SU-DHL-6 (cell line): ENCODE results near the gene SLC46A3.

ENCODE experiments used
- H2AFZ ChIP-seq: fragments of 200-600 bp; sonication (generic); 2 replicates; pipeline ENCODE4 v1.6.1; 2014; ENCODE audit warnings: low read depth, mild to moderate bottlenecking, moderate library complexity, mixed read lengths, antibody characterized with exemption, low read length; ENCODE audit not compliant: severe bottlenecking
- H3F3A ChIP-seq: fragments of 200-600 bp; shearing (Covaris generic); 2 replicates; pipeline ENCODE4 v1.6.0; 2016; ENCODE audit warnings: antibody characterized with exemption, mild to moderate bottlenecking; ENCODE audit not compliant: insufficient read depth
- H3K27ac ChIP-seq: fragments of 200-600 bp; sonication (generic); 2 replicates; pipeline ENCODE4 v1.5.1; 2016; ENCODE audit warnings: low read depth, mild to moderate bottlenecking, low read length, moderate library complexity, mixed read lengths
- H3K27me3 ChIP-seq: fragments of 200-600 bp; sonication (generic), shearing (Covaris generic); 2 replicates; pipeline ENCODE4 v1.6.0; 2014; ENCODE audit warnings: mild to moderate bottlenecking, low read length
- H3K36me3 ChIP-seq: fragments of 200-600 bp; sonication (generic); 2 replicates; pipeline ENCODE4 v1.6.1; 2014; ENCODE audit warnings: mild to moderate bottlenecking, low read length, mixed read lengths
- H3K4me2 ChIP-seq: fragments of 300-600, 200-600 bp; shearing (Covaris generic), sonication (generic); 2 replicates; pipeline ENCODE4 v1.6.0; 2014; ENCODE audit warnings: low read length, low read depth, mild to moderate bottlenecking; ENCODE audit not compliant: poor library complexity, severe bottlenecking
- H3K4me3 ChIP-seq: fragments of 200-600 bp; sonication (generic); 2 replicates; pipeline ENCODE4 v1.5.1; 2014; ENCODE audit warnings: antibody characterized with exemption, low read length, mild to moderate bottlenecking, mixed read lengths; ENCODE audit not compliant: insufficient read depth, poor library complexity, severe bottlenecking
- H3K79me2 ChIP-seq: fragments of 200-600 bp; sonication (generic); 2 replicates; pipeline ENCODE4 v1.6.1; 2014; ENCODE audit warnings: mild to moderate bottlenecking, low read length, moderate library complexity; ENCODE audit not compliant: insufficient read depth
- H3K9ac ChIP-seq: fragments of 200-600 bp; sonication (generic); 2 replicates; pipeline ENCODE4 v1.7.0; 2014; ENCODE audit warnings: mild to moderate bottlenecking, low read length
- H3K9me2 ChIP-seq: fragments of 200-600 bp; sonication (generic); replicated peaks from 2 replicates; pipeline ENCODE4 v1.6.1; 2014; ENCODE audit warnings: low read length; ENCODE audit not compliant: insufficient read depth
- H3K9me3 ChIP-seq: fragments of 200-600 bp; sonication (generic); 2 replicates; pipeline ENCODE4 v1.6.1; 2014; ENCODE audit warnings: low read length, mixed read lengths; ENCODE audit not compliant: insufficient read depth
- H4K20me1 ChIP-seq: fragments of 200-600 bp; sonication (generic); 2 replicates; pipeline ENCODE4 v1.6.1; 2014; ENCODE audit warnings: low read depth, mild to moderate bottlenecking, antibody characterized with exemption, low read length, moderate library complexity, mixed read lengths
- EZH2phosphoT487 ChIP-seq: fragments of 200-600 bp; sonication (generic), shearing (Covaris generic); conservative IDR thresholded peaks from 2 replicates; pipeline ENCODE4 v1.6.1; 2018; ENCODE audit warnings: mild to moderate bottlenecking, antibody characterized with exemption, low read length, moderate library complexity, mixed read lengths
- TF ChIP-seq, protein P1 (sequence below): fragments of 200-600 bp; sonication (generic); IDR thresholded peaks from one replicate; pipeline ENCODE4 v1.5.1; 2017; ENCODE audit warnings: antibody characterized with exemption, mild to moderate bottlenecking, low read length, moderate library complexity; ENCODE audit not compliant: insufficient read depth, poor library complexity, severe bottlenecking

SLC46A3 gene

GRCh38 chr13:28753208-28753892, 34.6 kb upstream of the SLC46A3 start:
- TF ChIP-seq, protein P1, sequence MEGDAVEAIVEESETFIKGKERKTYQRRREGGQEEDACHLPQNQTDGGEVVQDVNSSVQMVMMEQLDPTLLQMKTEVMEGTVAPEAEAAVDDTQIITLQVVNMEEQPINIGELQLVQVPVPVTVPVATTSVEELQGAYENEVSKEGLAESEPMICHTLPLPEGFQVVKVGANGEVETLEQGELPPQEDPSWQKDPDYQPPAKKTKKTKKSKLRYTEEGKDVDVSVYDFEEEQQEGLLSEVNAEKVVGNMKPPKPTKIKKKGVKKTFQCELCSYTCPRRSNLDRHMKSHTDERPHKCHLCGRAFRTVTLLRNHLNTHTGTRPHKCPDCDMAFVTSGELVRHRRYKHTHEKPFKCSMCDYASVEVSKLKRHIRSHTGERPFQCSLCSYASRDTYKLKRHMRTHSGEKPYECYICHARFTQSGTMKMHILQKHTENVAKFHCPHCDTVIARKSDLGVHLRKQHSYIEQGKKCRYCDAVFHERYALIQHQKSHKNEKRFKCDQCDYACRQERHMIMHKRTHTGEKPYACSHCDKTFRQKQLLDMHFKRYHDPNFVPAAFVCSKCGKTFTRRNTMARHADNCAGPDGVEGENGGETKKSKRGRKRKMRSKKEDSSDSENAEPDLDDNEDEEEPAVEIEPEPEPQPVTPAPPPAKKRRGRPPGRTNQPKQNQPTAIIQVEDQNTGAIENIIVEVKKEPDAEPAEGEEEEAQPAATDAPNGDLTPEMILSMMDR, result no peak
- no peak for TF ChIP-seq EZH2phosphoT487
- no peak overlapping the region for H3K4me2 ChIP-seq
- peaks cover 5% of the 10 kb centered on the region for H3K9me3 ChIP-seq
- no peak overlapping the region for H3K4me3 ChIP-seq
- no peaks in the 10 kb centered on the region for H3K9me2 ChIP-seq
- H3K27ac ChIP-seq, result no peak overlapping the region
- H3K9ac ChIP-seq, result no peak overlapping the region
- no peak overlapping the region for H2AFZ ChIP-seq
- H3K79me2 ChIP-seq, result no peaks in the 10 kb centered on the region
- H3K27me3 ChIP-seq, result no peaks in the 10 kb centered on the region
- no peaks in the 10 kb centered on the region for H3K36me3 ChIP-seq
- H4K20me1 ChIP-seq, result no peaks in the 10 kb centered on the region
- H3F3A ChIP-seq, result no peaks in the 10 kb centered on the region

GRCh38 chr13:28751175-28751960, 32.6 kb upstream of the SLC46A3 start:
- Histone ChIP-seq H3K27me3 (no peaks in the 10 kb centered on the region), H3F3A (no peaks in the 10 kb centered on the region), H3K9ac (no peak overlapping the region), H3K9me2 (no peaks in the 10 kb centered on the region), H3K79me2 (no peaks in the 10 kb centered on the region), H3K4me3 (no peak overlapping the region), H2AFZ (no peak overlapping the region), H3K9me3 (no peaks in the 10 kb centered on the region), H3K27ac (no peak overlapping the region), H3K36me3 (no peaks in the 10 kb centered on the region), H3K4me2 (no peak overlapping the region), H4K20me1 (no peaks in the 10 kb centered on the region)
- TF ChIP-seq, protein P1, result no peak
- no peak for TF ChIP-seq EZH2phosphoT487

DNA sequence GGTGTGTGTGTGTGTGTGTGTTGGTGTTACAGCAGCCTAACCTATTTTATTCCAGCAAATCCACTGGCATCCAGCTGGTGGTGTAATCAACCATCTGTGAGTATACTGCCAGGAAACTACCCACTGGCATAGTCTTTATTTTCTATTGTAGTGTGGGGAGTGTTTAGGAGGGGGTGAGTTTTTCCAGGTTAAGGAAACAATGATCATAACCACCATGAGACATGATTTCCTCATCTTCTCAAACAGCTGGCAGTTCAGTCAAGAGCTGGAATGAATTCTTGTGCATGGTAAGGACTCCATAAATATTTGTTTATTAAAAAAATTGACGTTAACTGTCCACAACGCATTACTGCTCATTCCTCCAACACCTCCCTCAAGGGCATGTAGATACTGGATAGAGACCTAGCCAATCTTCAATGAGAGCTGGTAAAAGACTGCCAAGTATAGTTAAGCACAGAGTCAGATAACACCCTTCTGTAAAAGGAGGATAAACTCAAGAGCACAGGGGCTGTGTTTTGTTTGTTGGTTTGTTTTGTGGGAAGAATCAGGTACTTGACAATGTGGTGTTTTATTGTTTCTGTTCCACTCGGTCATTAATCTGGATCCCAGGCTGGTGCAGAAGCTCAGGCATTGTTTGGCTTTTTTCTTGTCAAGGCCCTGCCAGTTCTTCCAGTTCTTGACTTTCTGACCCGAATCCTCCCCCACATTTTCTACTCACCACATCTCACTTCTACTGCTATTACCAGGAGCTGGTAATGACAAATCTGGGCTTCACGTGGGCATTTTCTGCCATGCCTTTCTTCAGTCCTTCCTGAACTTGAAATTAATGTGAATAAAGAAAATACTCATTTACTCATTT, 31.6 kb upstream of the SLC46A3 start:
- no peaks in the 10 kb centered on the region for H3K9me2 ChIP-seq
- TF ChIP-seq, protein P1, result no peak
- TF ChIP-seq EZH2phosphoT487, result no peak
- H3K4me2 ChIP-seq, result no peak overlapping the region
- no peak overlapping the region for H3K4me3 ChIP-seq
- no peaks in the 10 kb centered on the region for H3K9me3 ChIP-seq
- H3K27ac ChIP-seq, result no peak overlapping the region
- H3K27me3 ChIP-seq, result no peaks in the 10 kb centered on the region
- no peaks in the 10 kb centered on the region for H3F3A ChIP-seq
- H2AFZ ChIP-seq, result no peak overlapping the region
- no peaks in the 10 kb centered on the region for H3K36me3 ChIP-seq
- no peaks in the 10 kb centered on the region for H4K20me1 ChIP-seq
- no peak overlapping the region for H3K9ac ChIP-seq
- H3K79me2 ChIP-seq, result no peaks in the 10 kb centered on the region
